Stimulated activated naive CD8-positive, alpha-beta T cell treated with anti-CD3 and anti-CD28 coated beads, Interleukin-15, Interleukin-2, amounts not matched to agents 100 ng/mL and 50 ng/mL, for 24 hours (primary cell): ENCODE results near the gene PRF1.

Experiments used
- H3K27ac Mint-ChIP-seq: one replicate; pipeline ENCODE4 v1.8.0; 2021; ENCODE audit warnings: mild to moderate bottlenecking, mixed read lengths
- H3K27me3 Mint-ChIP-seq: one replicate; pipeline ENCODE4 v1.8.0; 2021; ENCODE audit warnings: mixed read lengths
- H3K36me3 Mint-ChIP-seq: one replicate; pipeline ENCODE4 v1.8.0; 2021; ENCODE audit warnings: low read depth, mixed read lengths
- H3K4me1 Mint-ChIP-seq: one replicate; pipeline ENCODE4 v1.8.0; 2021; ENCODE audit warnings: low read depth, mixed read lengths
- H3K4me3 Mint-ChIP-seq: one replicate; pipeline ENCODE4 v1.8.0; 2021; ENCODE audit warnings: mild to moderate bottlenecking, mixed read lengths
- H3K9me3 Mint-ChIP-seq: one replicate; pipeline ENCODE4 v1.8.0; 2021; ENCODE audit warnings: mixed read lengths

The PRF1 gene

DNA sequence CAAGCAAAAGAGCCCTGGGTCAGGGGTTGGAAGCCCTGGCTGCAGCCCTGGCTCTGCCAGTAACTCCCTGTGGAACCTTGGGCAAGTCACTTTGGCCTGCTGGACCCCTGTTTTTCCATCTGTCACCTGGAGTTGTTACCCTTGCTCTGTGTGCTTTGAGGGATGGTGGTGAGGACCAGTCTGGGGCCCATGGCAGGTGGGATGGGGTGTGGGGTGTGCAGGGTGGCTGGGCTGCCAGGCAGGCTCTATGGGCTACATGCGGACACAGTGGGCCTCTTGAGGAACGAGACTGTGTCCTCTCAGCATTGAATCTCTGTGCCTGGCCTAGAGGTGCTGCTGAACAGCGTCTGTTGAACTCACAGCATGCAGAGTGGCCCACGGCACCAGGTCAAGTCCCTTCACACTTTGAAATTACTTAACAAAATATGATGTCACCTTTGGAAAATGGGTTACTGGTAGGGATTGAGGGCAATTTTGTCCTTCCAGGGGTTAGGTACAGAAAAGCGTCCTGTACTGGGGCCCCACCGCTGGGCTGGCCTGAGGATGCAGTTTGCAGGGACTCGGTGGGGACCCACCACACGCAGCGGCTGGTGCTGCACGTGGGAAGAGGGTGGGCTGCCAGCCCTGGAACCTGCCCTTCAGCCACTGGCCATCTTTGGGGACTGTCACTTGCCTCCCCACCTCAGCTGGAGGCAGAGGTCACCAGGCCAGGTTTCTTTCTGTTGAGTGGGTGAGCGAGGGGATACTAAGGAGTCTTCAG lies 45.3 kb downstream of the PRF1 start:
- Mint-ChIP-seq H3K4me3 (no peak overlapping the region), H3K36me3 (no peaks in the 10 kb centered on the region), H3K9me3 (no peaks in the 10 kb centered on the region), H3K4me1 (peaks cover 37% of the 10 kb centered on the region), H3K27me3 (no peaks in the 10 kb centered on the region), H3K27ac (no peak overlapping the region)

DNA sequence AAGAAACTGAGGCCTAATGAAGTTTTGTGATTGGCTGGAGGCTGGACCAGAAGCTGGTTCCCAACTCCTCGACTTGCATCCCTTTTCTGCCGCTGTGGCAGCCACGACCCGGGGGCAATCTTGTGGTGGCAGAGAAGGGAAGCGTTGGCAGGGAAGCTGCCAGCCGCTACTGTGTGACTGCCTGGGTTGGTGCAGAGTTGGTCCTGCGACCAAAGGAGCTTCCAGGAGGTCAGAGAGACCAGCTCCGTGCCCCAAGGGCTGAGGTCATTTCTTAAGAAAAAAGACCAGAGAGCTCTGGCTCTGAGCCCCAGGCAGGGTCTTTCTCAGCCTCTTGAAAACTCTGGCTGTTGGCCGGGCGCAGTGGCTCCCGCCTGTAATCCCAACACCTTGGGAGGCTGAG lies 47.2 kb downstream of the PRF1 start:
- H3K9me3 Mint-ChIP-seq = no peaks in the 10 kb centered on the region
- no peak overlapping the region for H3K27ac Mint-ChIP-seq
- no peaks in the 10 kb centered on the region for H3K27me3 Mint-ChIP-seq
- peaks cover 30% of the 10 kb centered on the region for H3K4me1 Mint-ChIP-seq
- H3K4me3 Mint-ChIP-seq = no peak overlapping the region
- no peaks in the 10 kb centered on the region for H3K36me3 Mint-ChIP-seq

DNA sequence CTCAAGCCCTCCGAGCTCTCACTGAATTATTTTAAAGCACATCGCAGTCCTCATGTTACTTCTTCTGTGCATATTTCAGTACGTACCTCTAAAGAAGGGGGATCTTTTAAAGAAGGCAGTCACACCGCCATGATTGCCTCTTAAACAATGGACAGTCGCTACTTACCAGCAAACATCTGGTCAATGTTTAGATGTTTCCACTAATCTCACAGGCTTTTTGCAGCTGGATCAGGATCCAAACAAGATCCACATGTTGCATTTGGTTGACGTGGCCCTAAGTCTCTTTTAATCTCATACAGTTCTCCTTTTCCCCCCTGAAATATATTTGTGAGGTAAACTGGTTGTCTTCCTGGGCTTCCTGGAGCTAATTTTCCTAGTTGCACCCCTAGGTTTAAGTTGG lies 50.0 kb downstream of the PRF1 start:
- Mint-ChIP-seq H3K4me1 (peaks cover 11% of the 10 kb centered on the region), H3K27ac (no peak overlapping the region), H3K36me3 (no peaks in the 10 kb centered on the region), H3K27me3 (no peaks in the 10 kb centered on the region), H3K9me3 (no peaks in the 10 kb centered on the region), H3K4me3 (no peak overlapping the region)

DNA sequence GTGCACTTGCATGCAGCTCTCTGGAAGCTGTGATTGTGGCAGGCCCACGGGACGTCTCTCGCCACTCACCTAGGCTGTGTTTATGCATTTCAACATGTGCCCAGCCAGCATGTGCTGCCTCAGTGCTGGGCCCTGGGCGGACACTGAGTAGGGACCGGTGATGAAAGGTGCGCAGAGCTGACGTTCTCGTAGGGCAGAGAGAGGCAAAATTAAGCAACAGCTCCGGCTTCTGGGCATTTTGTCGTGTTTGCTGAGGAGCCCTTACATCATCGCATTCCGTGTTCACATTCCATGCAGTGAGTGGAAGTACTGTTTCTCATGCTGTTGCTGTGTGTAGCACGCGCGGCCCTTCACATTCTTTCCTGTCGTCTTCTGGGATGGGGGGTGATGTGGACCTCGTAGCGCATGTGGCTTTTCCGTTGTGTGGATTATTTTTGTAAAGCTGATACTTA lies 50.5 kb downstream of the PRF1 start:
- no peak overlapping the region for H3K27ac Mint-ChIP-seq

DNA sequence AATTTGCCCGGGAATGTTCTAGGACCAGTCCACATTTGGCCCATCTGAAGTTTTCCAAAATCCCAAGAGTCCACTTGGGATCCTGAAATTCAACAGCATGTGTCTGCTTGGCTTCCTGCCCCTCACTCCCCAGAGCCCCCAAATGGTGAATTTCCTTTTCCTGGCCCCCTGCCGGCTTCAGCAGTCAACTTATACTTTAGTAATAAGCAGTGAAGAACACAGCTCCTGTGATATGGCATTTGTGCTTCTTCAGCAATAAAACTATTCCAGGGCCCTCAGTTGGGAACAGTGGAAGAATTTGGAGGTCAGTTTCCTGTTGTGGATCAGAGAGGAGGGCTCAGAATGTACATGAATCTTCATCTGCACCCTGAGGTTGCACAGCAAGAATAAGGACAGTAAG lies 51.1 kb downstream of the PRF1 start:
- H3K9me3 Mint-ChIP-seq = no peaks in the 10 kb centered on the region
- H3K36me3 Mint-ChIP-seq = no peaks in the 10 kb centered on the region
- no peak overlapping the region for H3K27ac Mint-ChIP-seq
- H3K27me3 Mint-ChIP-seq = no peaks in the 10 kb centered on the region
- no peak overlapping the region for H3K4me3 Mint-ChIP-seq
- peaks cover 11% of the 10 kb centered on the region for H3K4me1 Mint-ChIP-seq

More for the DNA sequence above, 50.5 kb downstream of the PRF1 start:
- peaks cover 11% of the 10 kb centered on the region for H3K4me1 Mint-ChIP-seq
- H3K27me3 Mint-ChIP-seq = no peaks in the 10 kb centered on the region
- H3K9me3 Mint-ChIP-seq = no peaks in the 10 kb centered on the region
- no peak overlapping the region for H3K4me3 Mint-ChIP-seq
- H3K36me3 Mint-ChIP-seq = no peaks in the 10 kb centered on the region

DNA sequence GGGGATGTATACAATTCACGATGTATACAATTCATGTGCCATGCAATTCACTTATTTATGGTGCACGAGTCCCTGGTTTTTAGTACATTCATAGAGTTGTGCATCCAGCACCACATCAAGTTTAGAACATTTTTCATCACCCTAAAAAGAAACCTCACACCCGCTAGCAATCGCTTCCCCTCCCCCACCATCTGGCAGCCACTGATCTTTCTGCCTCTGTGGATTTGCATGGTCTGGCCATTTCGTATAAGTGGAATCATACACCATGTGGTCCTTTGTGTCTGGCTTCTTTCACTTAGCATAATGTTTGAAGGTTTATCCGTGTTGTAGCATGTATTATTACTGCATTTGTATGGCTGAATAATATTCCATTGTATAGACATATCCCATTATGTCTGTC lies 52.1 kb downstream of the PRF1 start:
- Mint-ChIP-seq H3K36me3 (no peaks in the 10 kb centered on the region), H3K27me3 (no peaks in the 10 kb centered on the region), H3K4me1 (peaks cover 11% of the 10 kb centered on the region), H3K4me3 (no peak overlapping the region), H3K9me3 (no peaks in the 10 kb centered on the region), H3K27ac (no peak overlapping the region)

DNA sequence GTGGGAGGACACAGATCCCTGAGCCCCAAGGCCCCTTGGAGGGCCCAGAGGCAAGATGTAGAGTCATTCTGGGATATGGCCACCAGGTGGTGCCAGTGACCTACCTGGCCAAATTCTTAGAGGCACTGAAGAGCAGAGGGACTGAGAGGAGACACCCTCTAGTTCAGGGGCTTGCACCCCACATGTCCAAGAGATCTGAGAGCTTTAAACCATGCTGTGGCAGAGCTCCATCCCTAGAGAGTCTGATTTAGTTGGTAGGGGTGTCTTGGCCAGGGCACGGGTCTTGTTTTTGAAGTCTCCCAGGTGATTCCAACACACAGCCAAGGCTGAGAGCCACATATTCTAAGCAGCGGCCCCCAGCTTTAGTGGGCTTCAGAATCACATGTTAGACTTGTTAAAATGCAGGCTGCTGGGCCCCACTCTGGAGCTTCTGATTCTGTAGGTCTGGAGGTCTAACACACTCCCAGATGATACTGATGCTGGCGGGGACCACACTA lies 52.5 kb downstream of the PRF1 start:
- H3K27me3 Mint-ChIP-seq = no peaks in the 10 kb centered on the region
- no peaks in the 10 kb centered on the region for H3K9me3 Mint-ChIP-seq
- H3K4me3 Mint-ChIP-seq = no peak overlapping the region
- H3K4me1 Mint-ChIP-seq = peaks cover 11% of the 10 kb centered on the region
- no peaks in the 10 kb centered on the region for H3K36me3 Mint-ChIP-seq
- peak overlapping the region; percentile 38 for H3K27ac Mint-ChIP-seq

DNA sequence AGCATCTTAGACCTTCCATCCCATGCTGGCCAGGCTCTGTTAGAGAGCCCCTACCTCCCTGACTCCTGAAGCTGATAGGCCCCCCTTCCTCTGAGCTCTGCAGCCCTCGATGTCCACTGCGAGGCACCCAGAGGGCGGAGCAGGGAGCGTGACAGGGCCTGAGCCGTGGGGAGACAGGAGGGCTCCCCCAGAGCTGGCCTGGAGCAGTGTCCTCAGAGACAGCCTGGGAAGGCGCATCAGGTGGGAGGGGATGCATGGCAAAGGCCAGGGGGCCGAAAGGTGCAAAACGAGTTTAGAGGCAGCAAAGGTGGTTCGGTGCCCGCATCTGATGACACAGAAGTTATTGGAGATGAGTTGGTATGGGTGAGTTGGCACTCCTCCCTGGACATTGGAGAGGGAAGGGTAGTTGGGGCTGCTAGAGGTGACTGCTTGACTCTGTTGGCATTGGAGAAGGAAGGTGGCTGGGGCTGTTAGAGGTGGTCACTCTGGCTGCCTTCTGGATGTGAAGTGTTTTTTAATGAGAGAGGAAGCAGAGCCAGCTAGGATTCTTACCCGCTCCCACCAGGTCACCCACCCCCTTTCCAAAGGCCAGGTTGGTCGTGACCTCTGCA lies 53.1 kb downstream of the PRF1 start:
- no peaks in the 10 kb centered on the region for H3K36me3 Mint-ChIP-seq
- H3K4me1 Mint-ChIP-seq = peaks cover 11% of the 10 kb centered on the region
- H3K27me3 Mint-ChIP-seq = no peaks in the 10 kb centered on the region
- no peak overlapping the region for H3K4me3 Mint-ChIP-seq
- H3K9me3 Mint-ChIP-seq = no peaks in the 10 kb centered on the region
- H3K27ac Mint-ChIP-seq = no peak overlapping the region
